Left hindlimb (tissue), 1 donor: Measurements from ENCODE around the gene SCN5A.

ENCODE experiments used
- DNase-seq: peaks from one replicate; pipeline ENCODE4 v3.0.0-alpha.2; 2018

SCN5A gene

DNA sequence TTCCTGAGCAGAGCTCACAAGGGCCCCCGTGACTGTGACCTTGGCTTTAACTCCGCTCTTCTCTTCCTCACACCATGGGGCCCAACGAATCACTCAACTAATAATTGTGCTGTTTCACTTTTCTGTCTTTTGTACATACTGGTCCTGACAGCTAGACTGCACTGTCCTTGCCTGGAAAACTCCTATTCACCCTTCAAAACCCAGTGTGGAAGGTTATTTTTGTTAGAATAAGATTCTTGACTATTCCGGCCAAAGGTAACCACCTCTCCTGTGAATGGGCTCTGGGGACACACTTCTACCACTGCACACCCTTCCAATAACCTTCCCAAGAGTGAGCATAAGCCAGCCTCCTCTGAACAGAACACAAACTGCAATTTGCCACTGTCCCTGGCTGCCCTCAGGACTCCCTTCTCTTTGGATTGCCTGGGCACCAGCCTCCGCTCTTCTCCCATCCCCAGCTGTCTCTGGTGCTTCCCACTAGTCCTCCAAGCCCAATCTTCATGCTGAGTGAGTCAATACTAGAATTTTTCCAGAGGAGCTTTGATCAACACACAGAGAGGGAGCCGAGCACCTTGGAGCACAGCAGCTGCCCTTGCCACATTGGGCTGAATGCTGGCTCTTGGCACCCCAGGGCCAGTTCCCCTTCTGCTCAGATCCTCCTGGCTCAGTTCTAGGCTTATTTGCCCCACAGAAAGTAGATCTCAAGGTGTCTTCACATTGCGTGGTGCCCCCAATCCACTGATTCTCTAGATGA, 2.1 kb downstream of the SCN5A start:
- no peak for DNase-seq

GRCh38 chr3:38646630-38647029, 2.9 kb downstream of the SCN5A start:
- no peak for DNase-seq

DNA sequence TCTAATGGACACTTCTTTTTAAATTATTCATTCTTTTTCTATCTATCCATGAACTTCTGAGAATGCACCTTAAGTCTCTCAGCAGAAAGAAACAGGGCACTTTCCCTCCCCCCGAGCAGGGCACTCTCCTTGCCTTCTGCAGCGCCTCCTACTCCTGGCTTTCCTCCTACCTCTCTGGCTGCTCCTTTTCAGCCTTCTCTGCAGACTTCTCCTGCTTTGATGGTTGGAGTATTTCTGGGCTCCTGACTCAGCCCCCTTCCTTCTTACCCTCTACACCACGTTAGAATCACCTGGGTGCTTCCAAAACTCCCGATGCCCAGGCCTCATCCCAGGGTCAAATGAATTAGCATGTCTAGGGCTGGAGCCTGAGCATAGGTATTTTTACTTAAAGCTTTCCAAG, 3.4 kb downstream of the SCN5A start:
- DNase-seq: no peak

DNA sequence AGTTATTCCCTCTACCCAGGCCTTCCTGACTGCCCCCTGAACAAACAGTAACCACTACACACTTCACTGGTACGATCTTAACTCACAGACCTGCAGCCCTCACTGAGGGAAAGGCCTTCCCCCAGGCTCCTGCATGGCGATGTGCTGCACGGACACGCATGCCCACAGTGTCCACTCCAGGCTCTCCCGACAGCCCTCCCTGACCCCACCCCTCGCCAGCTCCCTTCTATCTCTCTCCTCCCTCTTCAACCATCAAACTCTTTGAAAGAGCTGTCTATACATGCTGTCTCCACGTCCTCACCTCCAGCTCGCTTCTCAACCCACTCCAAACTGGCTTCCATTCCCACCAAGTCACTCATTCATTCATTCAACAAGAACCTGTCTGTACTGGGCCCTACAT, 3.9 kb downstream of the SCN5A start:
- no peak for DNase-seq

- no peak for DNase-seq
Observed at GRCh38 chr3:38645076-38645475, 4.4 kb downstream of the SCN5A start.

GRCh38 chr3:38644662-38645053, 4.8 kb downstream of the SCN5A start:
- DNase-seq: no peak

GRCh38 chr3:38644016-38644661, 5.3 kb downstream of the SCN5A start:
- no peak for DNase-seq

DNA sequence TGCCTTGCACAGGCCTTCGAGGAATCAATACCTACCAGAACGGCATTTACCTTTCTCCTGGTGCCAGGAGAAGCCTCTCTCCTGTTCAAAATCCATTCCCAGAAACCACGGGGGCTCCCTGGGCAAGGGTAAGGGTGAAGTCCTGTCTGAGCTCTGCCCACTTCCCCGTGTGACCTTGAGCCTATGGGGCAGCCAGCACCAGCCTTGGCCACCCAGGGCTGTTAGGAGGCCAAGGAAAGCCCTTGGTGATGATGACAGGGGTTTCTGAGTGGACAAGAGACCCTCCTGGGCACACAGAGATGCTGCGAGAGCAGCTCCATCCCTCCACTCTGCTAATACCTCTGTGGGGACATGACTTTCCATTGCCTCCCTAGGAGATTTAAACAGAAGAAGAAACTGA, 5.9 kb downstream of the SCN5A start:
- DNase-seq: no peak

DNA sequence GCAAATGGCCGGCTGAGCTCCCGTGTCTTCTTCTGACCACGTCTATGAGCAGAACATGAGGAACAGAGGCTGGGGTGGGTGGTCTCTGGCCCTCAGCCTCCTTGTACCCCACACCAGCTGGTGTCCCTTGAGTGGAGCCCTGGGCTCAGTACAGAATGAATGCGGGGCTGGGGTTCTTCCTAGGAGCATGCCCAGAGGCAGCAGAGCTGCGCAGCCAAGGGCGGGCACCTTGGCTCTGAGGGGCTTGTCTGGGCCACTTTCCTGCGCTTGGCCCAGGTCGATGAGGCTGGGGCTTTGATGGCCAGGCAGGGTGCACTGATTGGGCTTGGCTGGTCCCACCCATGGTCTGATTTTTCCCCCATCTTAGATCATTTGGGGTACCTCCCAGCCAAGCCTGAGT, 6.4 kb downstream of the SCN5A start:
- no peak for DNase-seq

- no peak for DNase-seq
Observed at GRCh38 chr3:38641461-38642110, 7.9 kb downstream of the SCN5A start.

- no peak for DNase-seq
Observed at GRCh38 chr3:38640661-38641452, 8.6 kb downstream of the SCN5A start.

DNA sequence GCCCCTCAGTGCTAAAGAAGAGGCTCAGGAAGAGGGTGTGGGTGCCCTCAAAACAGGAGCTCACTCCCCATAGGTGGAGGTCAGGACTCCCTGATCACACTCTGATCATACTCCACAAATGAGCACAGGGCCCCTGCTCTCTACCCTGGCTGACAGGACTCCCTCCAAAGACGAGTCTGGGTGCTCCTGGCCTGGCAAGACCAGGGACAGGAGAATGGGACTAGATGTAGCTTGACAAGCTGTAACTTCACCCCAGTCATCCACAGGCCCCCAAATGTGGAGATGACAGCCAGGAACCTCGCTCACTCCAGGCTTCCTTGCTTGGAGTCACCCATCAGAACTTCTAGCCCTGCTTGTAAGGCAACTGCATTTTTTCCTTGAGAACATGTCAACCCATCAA, 11.1 kb downstream of the SCN5A start:
- DNase-seq: no peak

DNA sequence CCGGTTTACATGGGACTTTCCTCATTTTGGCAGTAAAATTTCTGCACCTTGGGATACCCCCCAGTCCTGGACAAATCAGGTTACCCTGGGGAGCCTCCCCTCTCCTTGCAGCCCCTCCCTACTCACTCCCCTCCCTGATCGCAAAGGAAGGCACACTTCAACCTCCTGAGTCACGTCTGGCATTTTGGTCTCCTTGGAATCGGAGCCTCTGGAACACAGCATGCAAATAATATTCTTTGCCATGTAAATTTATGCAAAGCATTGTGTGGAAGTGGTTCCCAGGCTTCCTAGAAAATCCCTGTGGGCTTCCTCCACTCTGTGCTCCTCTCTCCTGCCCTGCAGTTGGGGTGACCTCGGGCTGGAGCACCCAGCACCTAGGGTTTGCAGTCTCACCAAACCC, 11.6 kb downstream of the SCN5A start:
- DNase-seq: no peak

DNA sequence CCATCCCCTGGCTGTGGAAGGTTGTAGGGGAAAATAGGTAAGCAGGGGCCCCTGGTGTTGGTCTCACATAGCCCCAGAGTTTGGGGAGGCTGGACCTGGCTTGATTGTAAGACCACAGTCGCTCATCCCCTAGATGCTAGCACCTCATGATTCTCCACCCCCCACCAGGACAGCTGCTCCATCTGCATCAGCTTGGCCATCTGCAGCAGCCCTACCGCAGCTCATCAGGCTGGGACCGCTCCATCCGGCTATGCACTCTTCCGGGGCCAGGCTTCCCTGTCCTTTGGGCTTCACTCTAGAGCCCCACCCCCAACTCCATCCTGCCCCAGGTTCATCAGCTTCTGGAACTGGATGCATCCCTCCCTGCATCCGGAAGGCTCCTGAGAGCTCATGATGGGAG, 12.6 kb downstream of the SCN5A start:
- DNase-seq: no peak

GRCh38 chr3:38636464-38636863, 13.0 kb downstream of the SCN5A start:
- DNase-seq: no peak

- no peak for DNase-seq
Observed at GRCh38 chr3:38634111-38634510, 15.4 kb downstream of the SCN5A start.

GRCh38 chr3:38632989-38633388, 16.5 kb downstream of the SCN5A start:
- DNase-seq: no peak

DNA sequence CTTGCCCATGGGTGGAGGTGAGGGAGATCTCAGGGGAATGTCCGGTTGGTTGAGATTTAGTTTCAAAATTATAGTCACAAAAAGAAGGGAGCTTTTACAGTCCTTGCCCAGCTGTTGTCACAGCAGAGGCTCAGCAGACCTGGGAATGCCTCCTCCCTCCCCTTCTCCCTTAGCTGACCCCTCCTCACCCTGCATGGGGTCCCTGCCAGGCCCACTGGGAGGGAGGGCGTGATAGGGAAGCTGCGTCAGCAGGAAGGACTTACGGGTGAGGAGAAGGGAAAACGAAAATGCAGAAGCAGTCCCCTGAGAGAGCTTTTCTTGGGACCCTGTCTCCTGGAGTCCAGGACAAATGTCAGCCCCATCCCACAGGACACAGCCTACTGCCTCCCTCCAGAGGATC, 18.9 kb downstream of the SCN5A start:
- DNase-seq: no peak

DNA sequence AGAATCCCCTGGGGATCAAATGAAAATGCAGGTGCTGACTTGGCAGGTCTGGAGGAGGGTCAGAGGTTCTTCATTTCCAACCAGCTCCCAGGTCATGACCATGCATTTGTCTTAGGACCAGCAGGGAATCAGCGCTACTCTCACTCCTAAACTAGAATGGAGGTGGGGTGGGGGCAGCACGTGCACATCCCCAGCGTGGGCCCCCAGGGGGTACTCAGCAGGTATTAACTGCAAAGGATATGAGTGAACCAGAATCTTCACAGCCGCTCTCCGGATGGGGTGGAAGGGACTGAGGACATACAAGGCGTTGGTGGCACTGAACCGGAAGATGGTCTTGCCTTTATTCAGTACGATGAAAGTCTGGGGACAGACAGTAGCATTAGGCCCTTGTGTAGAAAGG, 19.4 kb downstream of the SCN5A start:
- DNase-seq: no peak

GRCh38 chr3:38628835-38629234, 20.7 kb downstream of the SCN5A start:
- no peak for DNase-seq

DNA sequence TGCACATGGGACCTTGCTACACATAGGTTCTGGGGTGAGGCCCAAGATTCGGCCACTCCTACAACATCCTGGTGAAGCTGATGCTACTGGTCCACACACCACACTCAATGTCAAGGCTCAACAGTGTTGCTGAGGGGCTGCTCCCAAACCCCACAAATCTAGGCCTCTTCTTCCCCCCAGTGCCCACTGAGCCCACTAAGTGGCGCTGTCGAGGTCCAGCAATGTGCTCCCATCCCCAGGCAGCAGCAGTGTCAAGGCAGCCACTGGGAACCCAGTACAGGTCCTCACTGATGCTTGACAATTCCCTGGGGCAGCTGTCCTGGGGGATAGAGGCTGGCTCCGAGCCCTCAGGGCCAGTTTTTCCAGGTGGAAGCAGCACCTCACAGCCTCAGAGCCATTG, 21.5 kb downstream of the SCN5A start:
- DNase-seq: no peak

DNA sequence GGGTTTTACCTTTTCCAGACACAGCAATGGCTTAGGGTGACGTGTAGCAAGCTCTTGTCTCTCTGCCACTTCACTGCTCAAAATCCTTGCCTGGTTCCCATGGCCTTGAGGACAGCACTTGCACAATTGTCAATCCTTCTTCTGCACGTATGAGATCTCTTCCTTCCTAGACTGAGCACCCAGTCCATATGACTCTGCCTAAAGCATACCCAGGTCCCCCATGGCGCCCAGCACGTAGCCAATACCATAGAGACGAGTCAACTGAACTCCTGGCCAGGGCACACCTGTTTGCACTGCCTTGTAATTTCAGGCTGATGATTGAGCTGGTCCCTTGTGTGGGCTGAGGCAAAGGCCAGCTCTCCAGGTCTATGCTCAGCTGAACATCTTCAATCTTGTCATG, 23.3 kb downstream of the SCN5A start:
- no peak for DNase-seq

- DNase-seq: no peak
Observed at GRCh38 chr3:38623539-38623938, 25.9 kb downstream of the SCN5A start.

- DNase-seq: no peak
Observed at GRCh38 chr3:38622336-38622735, 27.2 kb downstream of the SCN5A start.
